NOMO-1 treated with dmso at 0.1 percent for 144 hours (cell line): Measurements from ENCODE around the gene MGAT4A.
"Not testable (repeated sequence)": the region's sequence is repeated elsewhere in the genome, so short reads cannot be mapped to it uniquely, and the experiment has no call there.

ENCODE experiments used
- DNase-seq: peaks from one replicate; lab custom pipeline; 2025; ENCODE audit not compliant: unreplicated experiment; lab: John Stamatoyannopoulos, UW

Gene MGAT4A

GRCh38 chr2:98730707-98731040, 258 bp downstream of the MGAT4A start:
- DNase-seq, result no peak

- peak; percentile 30 for DNase-seq
Measured at GRCh38 chr2:98730053-98730706, 752 bp downstream of the MGAT4A start.

GRCh38 chr2:98729652-98730051, 1.3 kb downstream of the MGAT4A start:
- DNase-seq, result no peak

GRCh38 chr2:98728088-98728718, 2.7 kb downstream of the MGAT4A start:
- not testable (repeated sequence) for DNase-seq

- DNase-seq, result no peak
Measured at GRCh38 chr2:98727369-98728087, 3.4 kb downstream of the MGAT4A start.

- DNase-seq, result no peak
Measured at GRCh38 chr2:98726735-98727368, 4.1 kb downstream of the MGAT4A start.

- DNase-seq, result no peak
Measured at GRCh38 chr2:98726205-98726604, 4.7 kb downstream of the MGAT4A start.

DNA sequence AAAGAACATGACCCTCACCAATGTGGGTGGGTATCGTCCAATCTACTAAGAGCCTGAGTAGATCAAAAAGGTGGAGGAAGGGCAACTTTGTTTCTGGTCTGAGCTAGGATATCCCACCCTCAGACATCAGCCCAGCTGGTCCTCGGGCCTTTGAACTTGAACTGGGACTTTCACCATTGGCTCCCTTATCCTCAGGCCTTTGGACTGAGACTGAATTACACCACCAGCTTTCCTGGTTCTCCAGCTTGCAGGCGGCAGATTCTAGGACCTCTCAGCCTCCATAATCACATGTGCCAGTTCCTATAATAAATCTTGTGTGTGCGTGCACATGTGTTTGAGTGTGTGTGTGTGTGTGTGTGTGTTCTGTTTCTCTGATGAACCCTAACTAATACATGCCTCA, 10.6 kb downstream of the MGAT4A start:
- DNase-seq, result no peak

- DNase-seq, result no peak
Measured at GRCh38 chr2:98717621-98718020, 13.3 kb downstream of the MGAT4A start.

DNA sequence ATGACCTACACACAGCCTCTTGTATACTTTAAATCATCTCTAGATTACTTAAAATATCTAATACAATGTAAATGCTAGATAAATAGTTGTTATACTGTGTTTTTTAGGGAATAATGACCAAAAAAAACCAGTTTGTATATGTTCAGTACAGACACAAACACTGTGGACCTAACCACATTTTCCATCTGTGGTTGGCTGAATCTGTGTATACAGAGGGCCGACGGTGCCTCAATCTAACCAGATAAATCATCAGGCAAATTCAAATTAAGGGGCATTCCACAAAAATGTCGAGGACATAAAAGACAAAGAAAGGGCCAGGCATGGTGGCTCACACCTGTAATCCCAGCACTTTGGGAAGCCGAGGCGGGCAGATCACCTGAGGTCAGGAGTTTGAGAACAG, 14.1 kb downstream of the MGAT4A start:
- DNase-seq, result no peak

- DNase-seq, result no peak
Measured at GRCh38 chr2:98715812-98716451, 15.0 kb downstream of the MGAT4A start.

- DNase-seq, result no peak
Measured at GRCh38 chr2:98713332-98714015, 17.5 kb downstream of the MGAT4A start.

- no peak for DNase-seq
Measured at GRCh38 chr2:98712145-98712544, 18.8 kb downstream of the MGAT4A start.

DNA sequence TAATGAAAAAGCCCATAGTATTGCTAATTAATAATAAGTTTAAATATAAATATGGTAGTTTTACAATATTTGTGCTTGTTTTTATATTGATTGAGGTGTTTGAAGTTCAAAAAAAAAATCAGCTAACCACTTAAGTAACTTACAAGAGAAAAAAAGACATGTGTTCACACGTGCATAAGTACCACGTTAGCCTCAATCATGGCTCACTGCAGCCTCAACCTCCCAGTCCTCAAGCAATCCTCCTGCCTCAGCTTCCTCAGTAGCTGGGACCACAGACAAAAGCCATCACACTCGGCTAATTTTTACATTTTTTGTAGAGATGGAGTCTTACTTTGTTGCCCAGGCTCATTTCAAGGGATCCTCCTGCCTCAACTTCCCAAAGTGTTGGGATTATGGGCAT, 19.4 kb downstream of the MGAT4A start:
- no peak for DNase-seq

GRCh38 chr2:98710734-98711133, 20.2 kb downstream of the MGAT4A start:
- DNase-seq, result no peak

GRCh38 chr2:98709535-98709934, 21.4 kb downstream of the MGAT4A start:
- no peak for DNase-seq

DNA sequence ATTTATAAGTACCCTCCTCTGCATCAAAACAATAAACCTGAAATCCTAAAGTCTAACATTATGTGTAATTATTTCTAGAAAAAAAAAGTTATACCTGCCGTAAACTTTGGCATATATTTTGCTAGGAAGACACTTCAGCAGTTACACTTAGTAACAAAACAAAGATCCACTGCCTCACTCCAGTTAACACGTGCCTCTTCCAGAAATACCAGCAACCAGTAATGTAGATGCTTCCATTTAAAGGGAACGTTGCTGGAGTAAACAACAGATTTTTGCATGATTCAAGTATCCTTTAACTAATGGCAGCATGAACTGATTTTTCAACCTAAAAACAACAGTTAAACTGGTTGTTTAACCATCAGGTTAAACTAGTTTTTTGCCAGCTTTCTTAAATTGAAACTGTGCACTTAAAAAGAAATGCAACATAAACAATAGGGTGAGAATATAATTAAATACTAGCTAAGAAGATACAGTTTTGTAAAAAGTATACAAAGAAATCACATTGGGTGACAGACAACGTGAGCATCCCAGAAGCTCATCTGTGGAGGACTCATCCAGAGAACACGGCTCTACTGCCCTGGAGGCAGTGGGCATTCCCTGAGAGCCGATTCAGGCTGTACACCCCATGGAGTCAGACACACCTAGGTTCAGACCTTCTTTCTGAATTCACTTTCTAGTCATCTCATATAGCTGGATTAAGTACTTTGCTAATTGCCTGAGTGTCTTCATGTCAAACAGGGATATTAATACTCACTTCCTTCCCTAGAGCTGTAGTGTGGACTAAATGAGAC, 22.3 kb downstream of the MGAT4A start:
- DNase-seq, result no peak

- DNase-seq, result no peak
Measured at GRCh38 chr2:98706591-98706990, 24.3 kb downstream of the MGAT4A start.

DNA sequence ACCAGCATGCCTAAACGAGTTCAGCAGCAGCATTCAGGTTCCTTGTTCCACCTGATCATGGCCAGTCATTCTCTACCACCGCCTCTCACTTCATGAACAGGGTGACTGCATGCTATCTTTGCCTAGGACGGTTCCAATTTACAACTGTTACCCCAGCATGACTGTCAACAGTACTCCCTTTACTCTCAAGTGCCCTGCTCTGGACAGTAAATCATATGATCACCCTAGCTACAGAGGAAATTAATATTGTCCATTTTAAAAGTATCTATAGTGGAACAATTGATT, 25.7 kb downstream of the MGAT4A start:
- DNase-seq, result no peak
